Caki2 (cell line): ENCODE measurements around the gene NUMB. TPM values are rescaled to one million over a fixed set of nuclear protein-coding genes. Genes with fewer than 3 reads are reported as not detected.
A peak's percentile ranks its signal among the peaks of the same experiment; 100 is the strongest.

Source experiments
- DNase-seq: peaks from one replicate; pipeline ENCODE4 v3.0.0-alpha.2; 2015; ENCODE audit warnings: low read depth
- in situ Hi-C: cut with HindIII; loops from 2 replicates; pipeline ENCODE4 v1.10.0; 2016; ENCODE audit warnings: low sequenced_read_pairs, low pct_unique_long_range_greater_than_20kb, mixed read lengths
- total RNA-seq: library from RNA; depleted of rRNA; stranded (reverse); fragments of >200 nt; shearing (Covaris generic); gene quantifications from 2 replicates; pipeline ENCODE4 v1.2.3, GENCODE V29; 2014; ENCODE audit warnings: low replicate concordance

Gene NUMB
- total RNA-seq, 1 experiment from 2014 or later, result 15.0 TPM

DNA sequence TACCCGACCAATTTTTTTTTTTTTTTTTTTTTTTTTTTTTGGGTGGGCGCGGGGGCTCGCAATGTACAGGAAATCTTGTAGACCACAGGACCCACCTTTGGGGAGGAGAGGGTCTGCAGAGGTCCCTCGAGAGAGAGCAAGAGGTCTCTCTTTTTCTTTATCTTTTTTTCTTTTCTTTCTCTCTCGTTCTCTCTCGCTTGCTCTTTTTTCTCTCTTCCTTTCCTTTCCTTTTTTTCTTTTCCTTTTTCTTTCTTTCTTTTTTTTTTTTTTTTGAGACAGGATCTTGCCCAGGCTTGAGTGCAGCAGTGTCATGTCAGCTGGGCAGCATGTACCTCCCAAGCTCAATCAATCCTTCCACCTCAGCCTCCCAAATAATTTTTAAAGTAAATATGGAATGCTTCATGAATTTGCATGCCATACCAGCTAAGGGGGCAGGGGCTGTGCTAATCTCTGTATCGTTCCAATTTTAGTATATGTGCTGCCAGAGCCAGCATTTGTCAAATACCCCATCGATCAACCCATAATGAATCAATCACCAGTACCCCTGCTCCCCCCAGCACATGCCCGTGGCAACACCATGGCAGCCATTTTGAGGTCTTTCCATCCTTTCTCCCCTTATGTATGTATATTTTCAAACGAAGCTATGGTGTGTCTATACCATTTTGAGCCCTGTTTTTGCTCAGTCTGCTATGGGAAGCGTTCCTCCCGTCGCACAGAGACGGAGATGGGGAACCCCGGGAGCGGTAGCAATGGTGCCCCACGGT, 211.8 kb downstream of the NUMB start:
- DNase-seq, result no peak
- in situ Hi-C loops, result no loop called here

DNA sequence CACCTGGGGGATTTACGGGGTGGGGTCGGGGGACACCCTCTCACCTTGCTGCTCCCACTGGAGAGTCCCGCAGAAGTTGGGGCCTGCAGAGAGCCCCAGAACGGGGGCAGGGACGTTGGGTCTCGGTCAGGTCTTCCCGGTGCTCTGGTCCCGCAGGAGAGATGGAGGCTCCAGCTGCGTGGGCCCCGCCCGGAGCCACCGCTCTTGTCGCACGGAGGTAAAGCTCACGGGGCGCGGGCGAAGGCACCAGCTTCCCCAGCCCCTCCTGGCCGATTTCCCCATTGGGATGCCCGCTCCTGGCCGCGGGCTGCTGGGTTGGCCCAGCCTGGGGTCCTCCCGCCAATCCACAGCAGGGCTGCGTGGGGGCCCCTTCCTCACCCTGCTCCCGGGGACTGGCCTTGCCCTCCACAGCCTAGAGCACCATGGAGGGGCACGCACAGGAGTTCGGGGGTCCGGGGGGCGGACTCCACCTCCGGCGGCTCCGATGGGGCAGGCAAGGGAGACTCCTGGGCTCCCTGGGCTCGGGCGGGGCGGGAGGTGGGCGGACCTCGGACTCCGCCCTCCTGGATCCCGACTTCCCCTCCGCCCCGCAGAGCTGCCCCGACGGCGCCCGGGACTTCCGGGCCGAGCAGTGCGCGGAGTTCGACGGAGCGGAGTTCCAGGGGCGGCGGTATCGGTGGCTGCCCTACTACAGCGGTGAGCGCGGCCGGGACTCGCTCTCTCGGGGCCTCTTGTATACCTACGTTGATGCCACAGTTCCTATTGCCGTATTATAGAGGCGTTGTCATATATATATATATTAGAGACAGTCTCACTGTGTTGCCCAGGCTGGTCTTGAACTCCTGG, 212.6 kb downstream of the NUMB start:
- in situ Hi-C loops, result no loop called here
- no peak for DNase-seq

DNA sequence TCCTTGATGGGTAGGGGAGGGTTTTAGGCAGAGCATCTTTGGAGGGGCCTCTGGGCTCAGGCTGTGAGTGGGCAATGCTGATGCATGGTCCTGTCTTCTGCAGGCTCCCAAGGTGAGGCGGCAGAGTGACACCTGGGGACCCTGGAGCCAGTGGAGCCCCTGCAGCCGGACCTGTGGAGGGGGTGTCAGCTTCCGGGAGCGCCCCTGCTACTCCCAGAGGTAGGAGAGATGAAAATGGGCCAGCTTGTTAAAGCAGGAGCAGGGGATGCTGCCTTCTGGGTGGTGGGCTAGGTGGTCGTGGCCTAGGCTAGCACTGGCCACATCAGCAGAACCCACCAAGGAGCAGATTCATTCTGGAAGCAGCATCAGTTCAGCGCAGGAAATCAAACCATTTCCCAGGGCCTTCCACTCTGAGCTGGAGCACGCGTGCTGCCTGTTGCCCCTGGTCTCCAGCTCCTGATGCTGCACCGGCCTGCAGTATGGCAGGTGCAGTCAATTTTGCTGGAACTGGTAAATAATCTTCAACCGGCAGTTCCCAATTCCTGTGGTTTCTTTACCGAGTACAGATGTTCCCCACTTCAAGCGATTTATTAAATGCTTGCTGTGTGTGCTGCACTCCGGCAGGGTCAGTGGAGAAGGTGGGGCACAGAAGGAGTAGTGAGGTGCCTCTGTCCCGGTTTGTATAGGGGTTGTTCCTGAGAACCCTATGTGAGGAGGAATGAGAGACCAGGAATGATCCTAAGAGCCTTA, 213.6 kb downstream of the NUMB start:
- in situ Hi-C loops, result no loop called here
- DNase-seq, result no peak

- in situ Hi-C loops, result no loop called here
- DNase-seq, result no peak
These were observed 214.6 kb downstream of the NUMB start for GRCh38 chr14:73243748-73244147.

DNA sequence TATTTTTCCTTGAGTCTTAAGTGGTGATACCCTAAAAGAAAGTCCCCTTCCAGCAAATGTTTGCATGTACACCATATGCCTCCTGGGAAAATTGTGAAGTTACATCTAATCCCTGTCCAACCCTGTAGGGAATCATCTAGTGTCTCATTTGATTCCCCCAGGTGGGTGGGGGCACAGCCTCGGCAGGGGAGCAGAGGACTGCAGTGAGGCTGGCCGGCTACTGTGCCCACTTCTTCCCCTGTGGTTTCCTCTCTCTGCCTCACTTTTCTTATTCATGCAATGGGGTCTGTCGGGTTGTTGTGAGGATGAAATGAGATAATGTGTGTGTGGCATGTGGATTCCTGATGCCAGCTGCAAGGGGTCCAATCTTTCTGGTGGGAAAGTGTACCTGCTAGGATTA, 215.0 kb downstream of the NUMB start:
- in situ Hi-C loops, result no loop called here
- DNase-seq, result no peak

GRCh38 chr14:73242357-73242901, 215.9 kb downstream of the NUMB start:
- peak; percentile 68 for DNase-seq
- in situ Hi-C loops, result no loop called here

GRCh38 chr14:73241481-73242165, 216.7 kb downstream of the NUMB start:
- DNase-seq, result peak; percentile 88
- in situ Hi-C loops, result no loop called here

GRCh38 chr14:73240816-73241480, 217.4 kb downstream of the NUMB start:
- no peak for DNase-seq
- in situ Hi-C loops, result no loop called here

- in situ Hi-C loops, result no loop called here
- no peak for DNase-seq
These were observed 218.7 kb downstream of the NUMB start for GRCh38 chr14:73239393-73240241.

DNA sequence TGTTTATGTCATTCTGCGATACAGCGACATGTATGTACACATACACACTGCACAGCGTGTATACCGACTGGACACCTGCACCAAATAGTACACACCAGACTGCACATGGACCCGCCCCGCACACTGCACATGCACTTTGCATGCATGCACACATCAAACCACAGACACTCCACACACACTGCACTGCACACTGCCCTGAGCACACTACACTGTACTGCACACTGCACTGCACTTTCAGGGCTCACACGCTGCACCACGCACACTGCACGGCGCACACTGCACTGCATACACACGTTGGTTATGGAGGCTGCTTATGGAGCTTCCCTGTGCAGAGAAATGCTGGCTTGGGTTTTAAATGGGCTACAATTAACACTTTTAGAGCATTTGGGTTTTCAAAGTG, 219.4 kb downstream of the NUMB start:
- DNase-seq, result no peak
- in situ Hi-C loops, result no loop called here

DNA sequence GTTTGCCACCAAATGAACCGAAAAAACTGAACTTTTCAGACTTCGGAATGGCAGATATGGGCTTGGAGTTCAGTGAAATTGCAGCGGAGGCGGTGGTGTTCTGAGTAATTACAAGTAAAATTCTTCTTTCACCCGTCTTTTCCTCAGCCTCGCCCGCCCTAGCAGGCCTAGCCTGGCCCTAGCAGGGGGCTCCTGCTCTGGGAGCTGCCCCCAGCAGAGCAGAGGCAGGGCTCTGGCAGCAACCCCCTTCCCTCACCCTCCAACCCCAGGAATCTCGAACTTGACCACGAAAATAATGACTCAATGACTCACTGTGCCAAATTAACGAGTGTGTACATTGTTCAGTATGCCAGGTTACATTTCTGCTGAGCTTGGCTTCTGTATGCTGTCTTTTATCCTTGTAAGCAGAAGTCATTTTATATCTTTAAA, 219.9 kb downstream of the NUMB start:
- in situ Hi-C loops, result no loop called here
- peak; percentile 70 for DNase-seq

DNA sequence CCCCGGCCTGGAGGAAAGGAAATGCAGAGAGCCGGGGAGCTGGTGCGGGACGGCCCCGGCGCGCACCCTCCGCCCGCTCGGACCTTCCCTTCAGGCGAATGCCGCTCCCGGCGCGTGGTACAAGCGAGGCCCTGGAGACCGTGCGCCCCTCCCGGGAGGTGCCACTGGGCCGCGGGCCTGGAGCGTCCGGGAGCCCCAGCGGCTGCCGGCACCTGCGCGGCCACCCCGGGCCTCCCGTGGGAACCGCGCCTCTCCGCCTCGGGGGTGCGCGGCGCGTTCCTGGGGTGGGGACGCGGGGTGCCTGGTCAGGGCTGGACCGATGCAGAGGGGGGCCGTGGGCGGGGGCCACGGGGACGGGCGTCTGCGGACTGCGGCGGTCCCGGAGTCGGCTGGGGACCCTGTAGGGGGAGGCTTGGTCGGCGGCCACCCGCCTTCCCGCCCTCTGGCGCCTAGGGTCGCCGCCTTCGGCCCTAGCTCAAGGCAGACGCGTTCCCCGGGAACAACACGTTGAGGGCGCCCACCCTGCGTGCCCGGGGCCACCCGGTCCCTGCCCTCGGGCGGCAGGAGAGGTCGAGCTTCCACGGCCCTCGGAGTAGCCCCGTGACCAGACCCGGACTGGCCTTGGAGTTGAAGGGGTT, 220.4 kb downstream of the NUMB start:
- DNase-seq, result no peak
- in situ Hi-C loops, result no loop called here

DNA sequence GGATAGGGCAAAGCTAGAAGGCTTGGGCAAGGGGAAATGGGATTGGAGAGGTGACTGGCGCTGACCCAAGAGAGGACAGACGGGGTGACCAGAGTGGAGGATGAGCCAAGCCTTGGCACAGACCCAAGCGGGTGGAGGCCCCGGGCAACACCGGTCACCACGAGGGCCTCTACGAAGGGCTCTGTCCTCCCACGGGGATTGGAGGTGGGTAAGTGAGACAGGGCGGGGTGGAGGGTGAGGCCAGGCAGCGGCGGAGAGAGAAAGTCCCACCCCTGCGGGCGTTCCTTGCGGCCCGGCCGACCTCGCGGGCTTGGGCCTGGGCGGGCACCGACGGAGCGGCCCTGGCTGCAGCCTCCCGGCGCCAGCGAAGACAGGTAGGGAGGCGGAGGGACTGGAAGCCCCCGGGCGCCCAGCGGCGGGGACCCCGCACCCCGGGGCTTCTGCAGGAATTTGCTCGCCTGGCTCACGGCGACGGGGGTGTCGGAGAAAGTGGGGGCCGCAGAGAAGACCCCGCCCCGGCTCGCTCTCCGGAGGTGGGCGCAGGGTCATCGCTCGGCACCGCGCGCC, 221.0 kb downstream of the NUMB start, which contains the start of gene PAPLN:
TSS of gene PAPLN (plus strand) at position 288 of the 567 bp plus-strand sequence. CDS start 2,273 bp downstream, outside the sequence.
- DNase-seq, result peak; percentile 62
- in situ Hi-C loops, result no loop called here

GRCh38 chr14:73236752-73237218, 221.6 kb downstream of the NUMB start:
- no peak for DNase-seq
- in situ Hi-C loops, result no loop called here

- in situ Hi-C loops, result no loop called here
- DNase-seq, result no peak
These were observed 222.2 kb downstream of the NUMB start for GRCh38 chr14:73236157-73236556.
